PC-3 (cell line): ENCODE measurements around the gene WDR48. TPM values are rescaled to one million over a fixed set of nuclear protein-coding genes. Genes with fewer than 3 reads are reported as not detected.

Source experiments
- ATAC-seq: fragments of 200-7000 bp; cut with Tn5 transposase; 2 replicates; pipeline ENCODE4 v1.9.1; 2020; ENCODE audit warnings: mild to moderate bottlenecking, moderate library complexity
- BruUV-seq: library from RNA; stranded (reverse); fragments of 400-500 nt; replicated peaks from 2 replicates; lab custom pipeline; 2021; lab: Mats Ljungman, UMichigan
- CTCF ChIA-PET: fragments of 300-600 bp; sonication (Branson Sonifier 250); formaldehyde crosslinking; loops from one replicate; lab custom pipeline; 2022; ENCODE audit warnings: antibody characterized with exemption; lab: Charles Lee
- POLR2A ChIA-PET: fragments of 300-600 bp; sonication (Branson Sonifier 250); formaldehyde crosslinking; loops from one replicate; lab custom pipeline; 2022; ENCODE audit warnings: antibody characterized with exemption; ENCODE audit not compliant: unreplicated experiment; lab: Charles Lee
- DNase-seq: peaks from one replicate; pipeline ENCODE4 v3.0.0-alpha.2; 2015
- H2AFZ ChIP-seq: fragments of 300-600 bp; sonication (generic); 2 replicates; pipeline ENCODE4 v1.6.0; 2016; ENCODE audit warnings: antibody characterized with exemption, low read length
- H3F3A ChIP-seq: fragments of 300-600 bp; sonication (generic); one replicate; pipeline ENCODE4 v1.6.0; 2017; ENCODE audit warnings: antibody characterized with exemption, low read length, control low read depth, mild to moderate bottlenecking; ENCODE audit not compliant: unreplicated experiment
- H3K27ac ChIP-seq: fragments of 300-600 bp; sonication (generic); 2 replicates; pipeline ENCODE4 v1.5.1; 2016; ENCODE audit warnings: mild to moderate bottlenecking, low read length
- H3K27me3 ChIP-seq: fragments of 300-600 bp; sonication (generic); 2 replicates; pipeline ENCODE4 v1.6.1; 2016; ENCODE audit warnings: low read length, mixed read lengths
- H3K36me3 ChIP-seq: fragments of 300-600 bp; sonication (generic); 2 replicates; pipeline ENCODE4 v1.6.1; 2016; ENCODE audit warnings: low read depth, mixed run types, low read length, mixed read lengths
- H3K4me1 ChIP-seq: fragments of 300-600 bp; sonication (generic); 2 replicates; pipeline ENCODE4 v1.5.1; 2016; ENCODE audit warnings: low read length; ENCODE audit not compliant: insufficient read depth
- H3K4me2 ChIP-seq: fragments of 300-600 bp; sonication (generic); 2 replicates; pipeline ENCODE4 v1.6.0; 2016; ENCODE audit warnings: low read length
- H3K4me3 ChIP-seq: fragments of 300-600 bp; sonication (generic); 2 replicates; pipeline ENCODE4 v1.5.1; 2016; ENCODE audit warnings: mild to moderate bottlenecking, low read length, mixed read lengths
- H3K79me2 ChIP-seq: fragments of 300-600 bp; sonication (generic); 2 replicates; pipeline ENCODE4 v1.6.1; 2017; ENCODE audit warnings: low read length, mixed read lengths
- H3K9ac ChIP-seq: fragments of 300-600 bp; sonication (generic); 2 replicates; pipeline ENCODE4 v1.6.0; 2016; ENCODE audit warnings: mild to moderate bottlenecking, low read length
- H3K9me2 ChIP-seq: fragments of 300-600 bp; sonication (generic); replicated peaks from 2 replicates; pipeline ENCODE4 v1.6.1; 2016; ENCODE audit warnings: mixed run types, low read length, mixed read lengths
- H3K9me3 ChIP-seq: fragments of 300-600 bp; sonication (generic); 2 replicates; pipeline ENCODE4 v1.6.1; 2016; ENCODE audit warnings: low read length, mixed read lengths
- H4K20me1 ChIP-seq: fragments of 300-600 bp; sonication (generic); 2 replicates; pipeline ENCODE4 v1.6.1; 2016; ENCODE audit warnings: low read length, mixed read lengths
- CTCF ChIP-seq: fragments of 300-600 bp; sonication (generic); conservative IDR thresholded peaks from 2 replicates; pipeline ENCODE4 v1.5.1; 2017; ENCODE audit warnings: antibody characterized with exemption, low read depth, mild to moderate bottlenecking, low read length
- EZH2 ChIP-seq: fragments of 300-600 bp; sonication (generic); IDR thresholded peaks from one replicate; pipeline ENCODE4 v1.6.1; 2017; ENCODE audit warnings: antibody characterized with exemption, mild to moderate bottlenecking, low read length; ENCODE audit not compliant: unreplicated experiment
- EZH2phosphoT487 ChIP-seq: fragments of 300-600 bp; sonication (generic); IDR thresholded peaks from 2 replicates; pipeline ENCODE4 v1.6.1; 2018; ENCODE audit warnings: mild to moderate bottlenecking, antibody characterized with exemption, low read length, borderline replicate concordance
- intact Hi-C: fragments of 100-400 bp; cut with micrococcal nuclease; formaldehyde crosslinking; loops from 2 replicates; pipeline ENCODE4 v1.9.0; 2023
- total RNA-seq: library from RNA; depleted of rRNA; stranded (reverse); fragments of >200 nt; gene quantifications from 2 replicates; pipeline ENCODE4 v1.2.3, GENCODE V29; 2014

WDR48 gene
- total RNA-seq, 1 experiment from 2014 or later, result 21.0 TPM

- intact Hi-C loops, result no loop called here
- ChIA-PET POLR2A (interaction anchor here (0.6 kb wide), 1 partner anchor 12 kb away, joined by 5 read pairs; no protein-coding TSS in a partner anchor), CTCF (no interaction called here)
- TF ChIP-seq CTCF (no peak), EZH2phosphoT487 (no peak), EZH2 (no peak)
- ATAC-seq, result no peak
- H3K9ac ChIP-seq, result no peak overlapping the region
- no peak overlapping the region for H3K27ac ChIP-seq
- no peaks in the 10 kb centered on the region for H3K27me3 ChIP-seq
- no peak overlapping the region for H2AFZ ChIP-seq
- DNase-seq, result no peak
- no peaks in the 10 kb centered on the region for H3K9me2 ChIP-seq
- no peaks in the 10 kb centered on the region for H3F3A ChIP-seq
- H3K4me2 ChIP-seq, result no peak overlapping the region
- BruUV-seq, result no TSS peak
- no peaks in the 10 kb centered on the region for H4K20me1 ChIP-seq
- H3K4me3 ChIP-seq, result no peak overlapping the region
- no peaks in the 10 kb centered on the region for H3K4me1 ChIP-seq
- peaks cover 18% of the 10 kb centered on the region for H3K79me2 ChIP-seq
- peaks cover under 1% of the 10 kb centered on the region; the same call in 1 of the 2 replicates for H3K36me3 ChIP-seq
- no peaks in the 10 kb centered on the region for H3K9me3 ChIP-seq
Observed at GRCh38 chr3:39062180-39062579, 10.4 kb downstream of the WDR48 start.

DNA sequence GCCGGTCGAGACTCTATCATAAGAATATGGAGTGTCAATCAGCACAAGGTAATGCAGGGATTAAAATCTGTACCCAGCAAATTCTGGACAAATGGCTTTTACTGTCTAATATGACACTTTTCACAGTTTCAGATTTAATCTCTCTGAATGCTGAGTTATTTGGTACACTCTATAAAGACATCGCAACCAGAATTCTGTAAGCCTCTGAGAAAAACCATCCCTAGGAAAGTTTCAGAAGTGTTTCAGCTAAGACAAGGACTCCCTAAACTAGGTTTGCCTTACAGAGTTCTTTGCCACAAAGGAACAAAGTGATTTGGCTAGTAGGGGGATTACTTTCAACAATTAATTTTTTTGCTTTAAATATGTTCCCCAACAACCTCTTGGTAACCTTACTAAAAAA lies 11.3 kb downstream of the WDR48 start:
- no TSS peak for BruUV-seq
- H4K20me1 ChIP-seq, result no peaks in the 10 kb centered on the region
- intact Hi-C loops, result no loop called here

More for the DNA sequence above, 11.3 kb downstream of the WDR48 start:
- H3K9ac ChIP-seq, result no peak overlapping the region
- TF ChIP-seq EZH2phosphoT487 (no peak), CTCF (no peak), EZH2 (no peak)
- no peak for ATAC-seq
- no peak for DNase-seq
- H3F3A ChIP-seq, result no peaks in the 10 kb centered on the region
- H3K27me3 ChIP-seq, result no peaks in the 10 kb centered on the region
- no peak overlapping the region for H3K4me2 ChIP-seq
- POLR2A ChIA-PET, result no interaction called here
- H3K4me1 ChIP-seq, result no peaks in the 10 kb centered on the region
- no peak overlapping the region for H3K27ac ChIP-seq
- peaks cover 5% of the 10 kb centered on the region; the same call in 1 of the 2 replicates for H3K36me3 ChIP-seq
- H3K9me2 ChIP-seq, result no peaks in the 10 kb centered on the region
- no peaks in the 10 kb centered on the region for H3K9me3 ChIP-seq
- H3K4me3 ChIP-seq, result no peak overlapping the region
- CTCF ChIA-PET, result no interaction called here
- H2AFZ ChIP-seq, result no peak overlapping the region
- H3K79me2 ChIP-seq, result peaks cover 18% of the 10 kb centered on the region
